HG02759 (cell line): ENCODE measurements around the gene PLEKHJ1.
"Not testable (repeated sequence)": the region's sequence is repeated elsewhere in the genome, so short reads cannot be mapped to it uniquely, and the experiment has no call there.

Source experiments
- ATAC-seq: cut with Tn5 transposase; IDR thresholded peaks from one replicate; pipeline ENCODE4 v1.9.1; 2021; ENCODE audit warnings: mild to moderate bottlenecking, moderate library complexity; ENCODE audit not compliant: unreplicated experiment

The PLEKHJ1 gene

GRCh38 chr19:2236314-2237050 is at the start of gene PLEKHJ1, which contains the start of gene SF3A2:
Gene PLEKHJ1 (minus strand): TSS chr19:2236329. CDS start chr19:2236248, 81 bp downstream.
Gene SF3A2 (plus strand): TSS chr19:2236824. CDS start chr19:2243419, 6,595 bp downstream.
- peak; percentile 77 for ATAC-seq

DNA sequence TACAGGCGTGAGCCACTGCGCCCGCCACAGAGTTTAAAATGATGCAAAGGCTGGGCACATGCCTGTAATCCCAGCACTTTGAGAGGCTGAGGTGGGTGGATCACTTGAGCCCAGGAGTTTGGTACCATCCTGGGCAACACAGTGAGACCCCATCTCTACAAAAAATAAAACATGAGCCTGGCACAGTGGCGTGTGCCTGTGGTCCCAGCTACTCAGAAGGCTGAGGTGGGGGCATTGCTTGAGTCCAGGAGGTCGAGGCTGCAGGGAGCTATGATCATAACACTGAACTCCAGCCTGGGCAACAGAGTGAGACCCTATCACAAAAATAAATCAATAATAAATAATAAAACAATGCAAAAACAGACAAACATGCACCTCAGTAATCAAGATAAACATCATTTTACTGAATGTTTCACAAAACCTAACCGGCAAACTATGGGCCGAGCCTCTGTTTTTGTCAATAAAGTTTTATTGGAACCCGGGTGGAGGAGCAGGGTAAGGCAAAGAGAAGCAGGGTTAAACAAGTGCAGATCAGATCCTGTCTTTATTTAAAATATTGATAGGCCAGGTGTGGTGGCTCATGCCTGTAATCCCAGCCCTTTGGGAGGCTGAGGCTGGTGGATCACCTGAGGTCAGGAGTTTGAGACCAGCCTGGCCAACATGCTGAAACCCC is 47.8 kb upstream of the PLEKHJ1 start:
- ATAC-seq, result no peak

GRCh38 chr19:2282862-2283237 is 46.7 kb upstream of the PLEKHJ1 start:
- no peak for ATAC-seq

DNA sequence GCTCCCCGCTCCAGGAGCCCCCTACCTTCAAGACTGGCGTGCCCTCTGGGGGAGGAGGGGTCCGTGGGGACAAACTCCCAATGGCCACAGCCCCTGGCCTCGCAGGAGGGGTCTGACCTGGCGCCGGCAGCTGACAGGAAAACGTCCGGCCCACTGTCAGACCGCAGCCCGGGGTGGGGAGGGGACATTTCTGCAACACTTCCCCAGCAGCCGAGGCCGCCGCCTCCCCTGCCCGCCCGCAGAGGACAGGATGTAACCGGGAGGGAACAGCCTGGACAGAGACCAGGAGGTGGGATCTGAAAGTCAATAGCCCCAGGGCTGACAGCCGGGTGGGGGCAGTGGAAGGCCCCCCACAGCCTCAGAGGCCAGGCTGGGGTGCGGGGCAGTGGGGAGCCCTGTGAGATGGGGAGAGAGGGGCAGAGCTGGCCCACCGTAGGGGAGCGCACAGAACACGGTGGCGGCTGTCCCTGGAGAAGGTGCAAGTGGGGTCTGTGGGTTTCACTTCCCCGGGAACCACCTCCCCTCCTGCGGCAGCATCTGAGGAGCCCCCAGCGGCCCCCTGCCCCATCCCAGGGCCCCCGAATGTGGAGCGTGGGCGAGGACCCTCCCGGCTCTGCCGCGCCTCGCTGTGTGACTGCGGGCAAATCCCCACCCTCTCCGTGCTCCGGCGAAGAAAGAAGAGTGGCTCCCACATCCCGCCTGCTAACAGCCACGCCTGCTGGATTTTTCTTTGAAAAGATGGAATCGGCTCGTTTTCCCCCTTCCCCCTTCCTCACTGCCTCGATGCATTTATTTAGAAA is 46.1 kb upstream of the PLEKHJ1 start, which contains the start of gene PEAK3:
TSS of gene PEAK3 (minus strand) at position 114 of the 800 bp plus-strand sequence. CDS start 1,244 bp downstream, outside the sequence.
- ATAC-seq, result no peak

DNA sequence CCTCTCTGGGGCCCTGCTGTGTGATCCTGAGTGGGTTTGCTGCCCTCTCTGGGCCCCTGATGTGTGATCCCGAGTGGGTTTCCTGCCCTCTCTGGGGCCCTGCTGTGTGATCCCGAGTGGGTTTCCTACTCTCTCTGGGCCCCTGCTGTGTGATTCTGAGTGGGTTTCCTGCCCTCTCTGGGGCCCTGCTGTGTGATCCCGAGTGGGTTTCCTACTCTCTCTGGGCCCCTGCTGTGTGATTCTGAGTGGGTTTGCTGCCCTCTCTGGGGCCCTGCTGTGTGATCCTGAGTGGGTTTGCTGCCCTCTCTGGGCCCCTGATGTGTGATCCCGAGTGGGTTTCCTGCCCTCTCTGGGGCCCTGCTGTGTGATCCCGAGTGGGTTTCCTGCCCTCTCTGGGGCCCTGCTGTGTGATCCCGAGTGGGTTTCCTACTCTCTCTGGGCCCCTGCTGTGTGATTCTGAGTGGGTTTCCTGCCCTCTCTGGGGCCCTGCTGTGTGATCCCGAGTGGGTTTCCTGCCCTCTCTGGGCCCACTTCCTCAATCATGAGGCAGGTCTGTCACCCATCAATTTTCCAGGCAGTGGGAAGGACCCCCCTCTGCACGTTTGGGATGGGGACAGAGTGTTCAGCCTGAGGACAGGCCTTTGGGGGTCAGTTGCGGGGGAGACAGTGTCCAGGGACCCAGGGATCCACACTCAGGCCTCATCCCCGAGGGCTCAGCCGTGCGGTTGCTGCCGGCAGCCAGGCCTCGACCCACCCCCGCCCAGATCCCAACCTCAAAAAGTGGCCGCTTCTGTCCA is 45.3 kb upstream of the PLEKHJ1 start:
- ATAC-seq, result not testable (repeated sequence)

GRCh38 chr19:2280633-2281264 is 44.6 kb upstream of the PLEKHJ1 start:
- no peak for ATAC-seq

DNA sequence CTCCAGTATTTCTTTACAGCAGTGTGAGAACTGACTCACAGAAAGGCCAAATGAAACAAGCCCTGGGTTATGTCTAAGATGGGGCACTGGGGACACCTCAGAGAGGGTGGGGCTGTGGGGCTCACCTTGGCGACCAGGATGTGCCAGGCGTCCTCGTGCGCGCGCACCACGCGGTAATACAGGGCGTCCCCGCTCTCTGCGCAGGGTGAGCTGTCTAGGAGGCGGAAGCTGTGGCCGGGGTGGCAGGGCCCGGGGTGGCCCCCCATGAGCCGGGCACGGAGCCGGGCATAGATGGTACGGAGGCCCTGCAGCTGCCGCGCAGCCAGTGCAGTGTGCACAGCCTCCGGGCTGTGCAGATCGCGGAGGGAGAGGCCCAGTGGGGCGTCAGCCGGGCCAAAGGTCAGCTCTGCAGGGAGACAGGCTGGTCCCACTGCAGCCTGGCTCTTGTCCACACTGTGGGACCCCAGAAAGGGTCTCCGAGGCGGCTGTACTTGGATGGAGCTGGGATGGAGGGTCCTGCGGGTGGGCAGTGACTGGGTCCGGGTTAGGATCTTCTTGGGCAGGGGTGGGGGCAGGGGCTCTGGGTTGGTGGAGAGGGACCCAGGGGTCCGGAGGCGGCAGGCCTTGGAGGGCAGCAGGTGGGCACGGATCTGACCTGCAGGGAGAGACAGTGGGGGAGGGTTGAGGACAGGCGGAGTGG is 42.5 kb upstream of the PLEKHJ1 start:
- ATAC-seq, result no peak

GRCh38 chr19:2277138-2277537 is 41.0 kb upstream of the PLEKHJ1 start:
- ATAC-seq, result no peak

DNA sequence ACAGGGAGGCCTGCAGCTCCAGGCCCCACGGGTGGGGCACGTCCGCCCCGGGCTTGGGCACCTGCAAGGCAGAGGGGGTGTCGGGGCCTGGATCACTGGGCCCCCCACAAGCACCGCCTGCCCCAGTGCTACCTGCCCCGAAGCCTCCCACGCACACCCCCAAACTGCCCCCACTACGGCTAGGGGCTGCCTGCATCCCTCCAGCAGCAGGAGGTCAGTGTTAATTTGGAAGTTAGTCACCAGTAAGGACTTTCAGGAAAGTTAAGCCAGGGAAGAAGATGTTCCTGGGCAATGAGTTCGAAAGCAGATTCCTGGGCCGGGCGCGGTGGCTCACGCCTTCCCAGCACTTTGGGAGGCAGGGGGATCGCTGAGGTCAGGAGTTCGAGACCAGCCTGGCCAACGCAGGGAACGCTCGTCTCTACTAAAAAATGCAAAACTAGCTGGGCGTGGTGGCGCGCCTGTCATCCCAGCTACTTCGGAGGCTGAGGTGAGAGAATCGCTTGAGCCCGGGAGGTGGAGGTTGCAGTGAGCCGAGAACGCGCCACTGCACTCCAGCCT is 40.4 kb upstream of the PLEKHJ1 start:
- ATAC-seq, result no peak

DNA sequence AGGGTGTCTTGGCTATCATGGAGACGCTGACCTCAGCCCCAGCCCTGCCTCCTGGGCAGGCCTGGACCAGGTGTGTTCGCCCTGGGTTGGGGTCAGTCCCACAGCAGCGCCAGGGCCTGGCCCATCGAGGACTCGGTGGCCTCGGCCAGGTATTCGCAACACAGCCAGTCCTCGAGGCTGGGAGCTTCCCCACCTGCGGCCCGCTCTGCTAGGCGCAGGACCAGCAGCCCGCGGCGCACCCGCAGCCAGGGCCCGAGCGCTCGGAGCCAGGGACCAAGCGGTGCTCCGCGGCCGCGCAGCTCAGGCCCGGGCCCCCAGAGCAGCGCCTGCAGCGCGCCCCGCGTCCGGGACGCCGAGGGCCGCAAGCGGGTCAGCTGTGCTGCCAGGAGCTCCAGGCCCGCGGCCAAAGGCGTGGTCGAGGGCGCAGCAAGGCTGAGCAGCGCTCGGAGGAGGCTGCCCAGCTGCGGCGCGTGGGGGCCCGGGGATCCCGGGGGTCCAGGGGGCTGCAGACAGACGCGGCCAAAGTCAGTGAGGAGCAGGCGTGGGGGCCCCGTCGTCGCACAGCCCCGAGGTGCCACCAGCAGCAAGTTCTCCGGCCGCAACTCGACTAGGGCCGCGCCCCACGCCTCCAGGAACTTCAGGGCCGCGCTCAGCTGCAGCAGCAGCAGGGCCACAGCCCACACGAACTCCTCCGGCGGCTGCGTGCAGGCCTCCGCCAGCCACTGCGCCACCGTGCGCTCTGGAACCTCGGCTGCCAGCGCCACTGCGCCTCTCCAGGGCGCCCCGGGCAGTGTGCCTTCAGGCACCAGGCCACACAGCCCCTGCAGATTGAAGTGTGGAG is 39.7 kb upstream of the PLEKHJ1 start:
- no peak for ATAC-seq

- ATAC-seq, result no peak
Observed at GRCh38 chr19:2274931-2275535, 38.9 kb upstream of the PLEKHJ1 start.

DNA sequence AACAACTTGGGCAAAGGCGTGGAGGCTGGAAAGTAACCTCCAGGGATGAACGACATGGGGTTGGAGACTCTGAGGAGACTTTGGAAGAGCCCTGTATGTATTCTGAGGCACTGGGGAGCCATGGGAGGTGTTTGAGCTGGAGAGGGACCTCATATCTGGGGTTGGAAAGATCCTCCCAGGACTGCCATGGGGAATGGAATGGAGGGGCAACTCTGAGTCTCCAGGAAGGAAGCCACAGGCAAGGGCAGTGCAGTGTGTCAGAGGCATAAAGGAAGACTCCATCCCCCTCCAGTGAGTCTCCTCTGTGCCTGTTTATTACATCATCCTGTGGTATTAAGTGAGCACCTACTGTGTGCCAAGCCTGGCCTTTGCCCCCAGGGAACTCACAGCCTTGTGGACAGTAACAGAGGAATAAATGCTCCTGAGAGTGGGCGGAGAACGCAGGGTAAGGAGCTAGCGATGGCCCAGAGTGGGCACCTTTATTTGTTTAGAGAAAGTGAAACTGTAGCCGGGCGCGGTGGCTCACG is 38.1 kb upstream of the PLEKHJ1 start:
- ATAC-seq, result no peak

DNA sequence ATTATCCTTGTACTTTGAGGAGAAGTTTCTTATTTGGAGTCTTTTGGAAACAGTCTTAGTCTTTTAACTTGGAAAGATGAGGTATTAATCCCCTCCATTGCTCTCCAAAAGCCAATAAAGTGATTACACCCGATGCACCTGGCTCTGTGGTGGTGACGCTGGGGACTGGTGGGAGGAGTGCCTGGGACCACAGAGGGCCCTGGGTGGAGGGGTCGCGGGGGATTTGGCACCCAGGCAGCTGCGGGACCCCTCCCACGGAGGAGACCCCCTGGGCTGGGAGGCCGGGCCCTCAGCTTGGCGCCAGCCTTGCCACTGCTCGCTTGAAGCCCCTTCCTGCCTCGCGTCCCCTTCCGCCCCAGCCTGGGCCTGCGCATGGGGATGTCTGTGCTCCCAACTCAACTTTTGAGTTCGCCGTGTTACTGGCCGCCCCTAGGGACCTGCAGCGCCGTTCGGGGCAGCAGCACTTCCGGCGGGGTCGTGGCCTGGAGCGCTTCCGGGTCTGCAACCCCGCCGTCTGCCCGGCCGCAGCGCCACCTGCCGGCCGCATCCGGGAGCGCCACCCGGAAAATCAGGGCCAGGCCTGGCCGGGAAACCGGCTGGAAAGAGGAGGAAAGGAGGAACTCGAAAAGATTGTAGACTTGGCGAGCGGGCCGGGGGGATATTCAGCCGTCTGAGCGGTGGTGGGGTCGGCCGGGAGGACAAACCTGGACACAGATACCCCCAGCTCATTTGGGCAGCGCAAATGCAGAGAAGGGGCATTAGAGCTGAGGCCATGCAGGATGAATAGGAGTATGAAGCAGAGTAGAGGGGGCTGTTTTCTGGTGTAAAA is 37.4 kb upstream of the PLEKHJ1 start:
- peak; percentile 34 for ATAC-seq

DNA sequence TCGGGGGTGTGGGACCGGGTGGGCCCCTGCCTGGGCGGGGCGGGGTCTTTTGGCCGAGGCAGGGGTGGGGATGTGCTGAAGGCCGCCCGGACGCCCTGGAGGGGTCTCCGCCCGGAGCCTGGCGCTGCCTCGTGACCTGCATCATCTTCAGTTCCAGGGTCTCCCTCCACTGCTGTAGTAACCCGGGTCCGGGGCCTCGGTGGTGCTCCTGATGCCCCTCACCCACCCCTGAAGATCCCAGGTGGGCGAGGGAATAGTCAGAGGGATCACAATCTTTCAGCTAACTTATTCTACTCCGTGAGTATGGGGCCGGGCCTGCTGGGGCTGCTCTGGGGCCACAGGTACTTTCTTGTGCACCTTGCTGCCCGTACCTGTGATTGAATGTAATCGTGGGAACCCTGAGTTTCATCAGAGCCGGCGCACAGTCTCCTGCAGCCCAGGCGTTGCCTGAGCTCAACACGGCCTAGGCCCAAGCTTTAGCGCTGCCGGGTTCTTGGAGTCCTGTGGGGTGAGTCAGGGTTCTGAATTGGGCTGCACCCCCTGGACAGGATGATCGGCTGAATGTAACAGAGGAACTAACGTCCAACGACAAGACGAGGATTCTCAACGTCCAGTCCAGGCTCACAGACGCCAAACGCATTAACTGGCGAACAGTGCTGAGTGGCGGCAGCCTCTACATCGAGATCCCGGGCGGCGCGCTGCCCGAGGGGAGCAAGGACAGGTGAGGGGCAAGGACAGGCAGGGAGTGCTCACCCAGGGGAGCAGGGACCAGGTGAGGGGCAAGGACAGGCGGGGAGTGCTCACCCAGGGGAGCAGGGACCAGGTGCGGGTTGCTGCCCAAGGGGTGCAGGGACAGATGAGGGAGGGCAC is 35.3 kb upstream of the PLEKHJ1 start:
- ATAC-seq, result no peak

GRCh38 chr19:2270423-2271233 is 34.5 kb upstream of the PLEKHJ1 start:
- ATAC-seq, result no peak
